OCI-LY7 (cell line): Measurements from ENCODE around the gene FFAR4. TPM values are rescaled to one million over a fixed set of nuclear protein-coding genes. Genes with fewer than 3 reads are reported as not detected.

Experiments
- BruUV-seq: library from RNA; stranded (reverse); fragments of 400-500 nt; replicated peaks from 2 replicates; lab custom pipeline; 2021; lab: Mats Ljungman, UMichigan
- CTCF ChIA-PET: fragments of 300-600 bp; sonication (Branson Sonifier 250); formaldehyde crosslinking; loops from one replicate; lab custom pipeline; 2022; ENCODE audit warnings: antibody characterized with exemption; ENCODE audit not compliant: unreplicated experiment; lab: Charles Lee
- POLR2A ChIA-PET: fragments of 300-600 bp; sonication (Branson Sonifier 250); formaldehyde crosslinking; loops from one replicate; lab custom pipeline; 2022; ENCODE audit warnings: antibody characterized with exemption; lab: Charles Lee
- DNase-seq: peaks from one replicate; pipeline ENCODE4 v3.0.0-alpha.2; 2015; ENCODE audit warnings: low spot score
- H2AFZ ChIP-seq: fragments of 200-600 bp; sonication (generic), shearing (Covaris generic); 2 replicates; pipeline ENCODE4 v1.6.1; 2014; ENCODE audit warnings: mild to moderate bottlenecking, antibody characterized with exemption, low read length, moderate library complexity
- H3K27ac ChIP-seq: fragments of 200-600 bp; sonication (generic); 2 replicates; pipeline ENCODE4 v1.5.1; 2014; ENCODE audit warnings: mixed run types, low read depth, mild to moderate bottlenecking, moderate library complexity, low read length, inconsistent platforms; ENCODE audit not compliant: poor library complexity, severe bottlenecking
- H3K36me3 ChIP-seq: fragments of 200-600 bp; sonication (generic); 2 replicates; pipeline ENCODE4 v1.6.1; 2014; ENCODE audit warnings: mild to moderate bottlenecking, antibody characterized with exemption, low read length, moderate library complexity, mixed read lengths; ENCODE audit not compliant: insufficient read depth
- H3K4me1 ChIP-seq: fragments of 200-600 bp; sonication (generic); 2 replicates; pipeline ENCODE4 v1.5.1; 2014; ENCODE audit warnings: mild to moderate bottlenecking, low read length; ENCODE audit not compliant: insufficient read depth, poor library complexity, severe bottlenecking
- H3K4me2 ChIP-seq: fragments of 200-600 bp; sonication (generic); 2 replicates; pipeline ENCODE4 v1.6.1; 2014; ENCODE audit warnings: mild to moderate bottlenecking, low read length
- H3K4me3 ChIP-seq: fragments of 200-600 bp; sonication (generic); 2 replicates; pipeline ENCODE4 v1.5.1; 2014; ENCODE audit warnings: mild to moderate bottlenecking, low read depth, low read length; ENCODE audit not compliant: poor library complexity, severe bottlenecking
- H3K79me2 ChIP-seq: fragments of 200-600 bp; sonication (generic); 2 replicates; pipeline ENCODE4 v1.6.1; 2016; ENCODE audit warnings: low read depth, mild to moderate bottlenecking, low read length, moderate library complexity, mixed read lengths; ENCODE audit not compliant: insufficient read depth
- H3K9me2 ChIP-seq: fragments of 200-600 bp; sonication (generic); 2 replicates; pipeline ENCODE4 v1.6.1; 2016; ENCODE audit warnings: mild to moderate bottlenecking, low read length, mixed read lengths; ENCODE audit not compliant: insufficient read depth
- H3K9me3 ChIP-seq: fragments of 200-600 bp; sonication (generic); 2 replicates; pipeline ENCODE4 v1.6.1; 2014; ENCODE audit warnings: mild to moderate bottlenecking, mixed run types, low read length, mixed read lengths
- H4K20me1 ChIP-seq: fragments of 200-600 bp; sonication (generic); 2 replicates; pipeline ENCODE4 v1.6.1; 2014; ENCODE audit warnings: mild to moderate bottlenecking, antibody characterized with exemption, low read length, moderate library complexity, mixed read lengths; ENCODE audit not compliant: insufficient read depth
- CTCF ChIP-seq: fragments of 200-600 bp; sonication (generic); conservative IDR thresholded peaks from 2 replicates; pipeline ENCODE4 v1.5.1; 2014; ENCODE audit warnings: mild to moderate bottlenecking, antibody characterized with exemption, low read length, moderate library complexity, mixed read lengths
- EZH2phosphoT487 ChIP-seq: fragments of 200-600 bp; sonication (generic); IDR thresholded peaks from 2 replicates; pipeline ENCODE4 v1.6.1; 2018; ENCODE audit warnings: low read depth, borderline replicate concordance, mild to moderate bottlenecking, mixed run types, antibody characterized with exemption, low read length, moderate library complexity, mixed read lengths
- intact Hi-C: fragments of 100-400 bp; cut with micrococcal nuclease; formaldehyde crosslinking; loops from one replicate; pipeline ENCODE4 v1.10.0; 2022; ENCODE audit not compliant: unreplicated experiment
- total RNA-seq, 2 experiments: library from RNA; depleted of rRNA in 1 of 2; stranded (reverse); fragments of >200 nt in 1 of 2; shearing (Covaris generic) in 1 of 2; gene quantifications; 2 replicates each; pipeline ENCODE4 v1.2.3, GENCODE V29; 2014 to 2022

FFAR4 gene
- total RNA-seq, 2 experiments from 2014 or later = not detected

GRCh38 chr10:93593749-93594148 is 27.3 kb downstream of the FFAR4 start:
- no peak for DNase-seq
- POLR2A ChIA-PET = no interaction called here
- no peak overlapping the region for H3K4me3 ChIP-seq
- no peak for TF ChIP-seq CTCF
- peaks cover 23% of the 10 kb centered on the region for H3K4me1 ChIP-seq
- H3K4me2 ChIP-seq = no peak overlapping the region
- H3K27ac ChIP-seq = no peak overlapping the region
- H3K36me3 ChIP-seq = no peaks in the 10 kb centered on the region
- intact Hi-C loops = no loop called here
- no TSS peak for BruUV-seq
- H3K9me3 ChIP-seq = no peaks in the 10 kb centered on the region
- H3K9me2 ChIP-seq = no peaks in the 10 kb centered on the region
- no peaks in the 10 kb centered on the region for H4K20me1 ChIP-seq
- CTCF ChIA-PET = no interaction called here
- H3K79me2 ChIP-seq = no peaks in the 10 kb centered on the region
- no peak overlapping the region for H2AFZ ChIP-seq

- H3K9me3 ChIP-seq = no peaks in the 10 kb centered on the region
- no peak for DNase-seq
- TF ChIP-seq EZH2phosphoT487 (no peak), CTCF (no peak)
- POLR2A ChIA-PET = no interaction called here
- no peak overlapping the region for H3K27ac ChIP-seq
- CTCF ChIA-PET = no interaction called here
- no peaks in the 10 kb centered on the region for H4K20me1 ChIP-seq
- H3K4me2 ChIP-seq = no peak overlapping the region
- no peaks in the 10 kb centered on the region for H3K9me2 ChIP-seq
- H3K4me1 ChIP-seq = peaks cover 23% of the 10 kb centered on the region
- no peak overlapping the region for H3K4me3 ChIP-seq
- H3K79me2 ChIP-seq = no peaks in the 10 kb centered on the region
- H3K36me3 ChIP-seq = no peaks in the 10 kb centered on the region
- intact Hi-C loops = no loop called here
- no peak overlapping the region for H2AFZ ChIP-seq
- no TSS peak for BruUV-seq
These were observed 28.1 kb downstream of the FFAR4 start for GRCh38 chr10:93594518-93594917.

GRCh38 chr10:93595378-93596161 is 29.1 kb downstream of the FFAR4 start:
- BruUV-seq = no TSS peak
- Histone ChIP-seq H3K27ac (no peak overlapping the region), H3K4me3 (no peak overlapping the region), H2AFZ (peak overlapping the region; percentile 22; the same call in 1 of the 2 replicates), H3K4me1 (peaks cover 23% of the 10 kb centered on the region), H3K79me2 (no peaks in the 10 kb centered on the region), H3K4me2 (no peak overlapping the region), H4K20me1 (no peaks in the 10 kb centered on the region), H3K36me3 (no peaks in the 10 kb centered on the region), H3K9me2 (no peaks in the 10 kb centered on the region), H3K9me3 (no peaks in the 10 kb centered on the region)
- POLR2A ChIA-PET = interaction anchor here (0.6 to 0.7 kb wide), 3 partner anchors 21 to 83 kb away, joined by 3 read pairs; no protein-coding TSS in a partner anchor
- CTCF ChIA-PET = interaction anchor here (0.5 kb wide), 1 partner anchor 15 kb away, joined by 5 read pairs; no protein-coding TSS in a partner anchor
- no peak for TF ChIP-seq EZH2phosphoT487
- no peak for TF ChIP-seq CTCF
- intact Hi-C loops = no loop called here
- DNase-seq = no peak
